GM18511 (cell line): Measurements from ENCODE around the gene GALE.
"Not testable (repeated sequence)": the region's sequence is repeated elsewhere in the genome, so short reads cannot be mapped to it uniquely, and the experiment has no call there.

ENCODE experiments used
- ATAC-seq: cut with Tn5 transposase; IDR thresholded peaks from one replicate; pipeline ENCODE4 v1.9.1; 2021; ENCODE audit warnings: mild to moderate bottlenecking, moderate library complexity; ENCODE audit not compliant: unreplicated experiment

Gene GALE

GRCh38 chr1:23810818-23811540, 10.4 kb upstream of the GALE start:
- no peak for ATAC-seq

DNA sequence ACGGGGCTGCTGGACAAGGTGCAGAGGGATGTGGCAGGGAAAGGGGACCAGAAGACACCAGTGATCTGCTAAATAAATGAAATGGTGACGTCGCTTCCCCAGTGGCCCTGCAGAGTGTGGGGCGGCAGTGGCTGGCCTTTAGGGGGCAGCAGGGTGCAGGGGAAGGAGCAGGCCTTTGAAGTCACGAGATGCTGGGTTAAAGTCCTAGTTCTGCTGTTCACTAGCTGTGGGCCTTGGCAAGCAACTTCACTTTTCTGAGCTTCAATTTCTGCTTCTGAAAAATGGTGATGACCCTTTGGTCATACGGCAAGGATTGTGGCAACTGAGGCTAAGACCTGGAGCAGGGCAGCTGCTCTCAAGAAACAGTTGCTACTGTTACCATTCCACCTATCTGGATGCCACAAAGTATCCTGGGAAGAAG, 9.2 kb upstream of the GALE start:
- ATAC-seq, result peak; percentile 72

DNA sequence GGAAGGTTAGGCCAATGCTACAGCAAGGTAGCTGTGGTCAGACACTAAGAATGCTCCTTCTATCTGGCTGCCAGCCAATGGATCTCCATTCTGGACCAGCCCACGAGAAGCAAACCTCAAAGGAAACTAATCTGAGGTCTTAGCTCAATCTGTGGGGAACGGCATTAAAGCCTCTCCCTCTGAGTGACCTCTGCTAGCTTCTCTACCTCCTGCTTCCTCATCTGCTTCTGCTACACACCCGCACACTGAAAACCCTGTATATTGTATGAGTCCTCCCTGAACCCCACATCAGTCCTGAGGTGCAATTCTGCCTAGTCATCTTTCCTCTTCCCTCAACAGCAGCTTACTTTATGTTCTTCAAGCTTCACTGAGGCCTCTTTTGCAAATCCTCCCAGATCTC, 6.9 kb upstream of the GALE start:
- ATAC-seq, result no peak

DNA sequence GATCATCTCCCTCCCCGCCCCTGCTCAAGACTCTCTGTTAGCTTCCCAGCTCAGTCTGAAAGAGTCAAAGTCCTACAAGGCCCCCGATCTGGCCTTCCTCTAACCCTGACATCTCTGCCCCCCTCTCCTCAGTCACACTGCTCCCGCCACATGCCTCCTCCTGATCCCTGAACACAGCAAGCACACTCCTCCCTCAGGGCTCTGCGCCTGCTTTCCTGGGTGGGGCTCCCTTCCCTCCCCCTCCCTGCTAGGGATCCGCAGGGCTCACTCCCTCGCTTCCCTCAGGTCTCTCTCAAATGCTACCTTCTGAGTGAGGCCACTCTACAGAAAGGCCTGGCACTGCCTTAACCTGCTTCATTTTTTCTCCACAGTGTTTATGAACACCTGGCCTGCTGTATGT, 5.7 kb upstream of the GALE start:
- no peak for ATAC-seq

GRCh38 chr1:23805025-23805424, 4.5 kb upstream of the GALE start:
- ATAC-seq, result no peak

DNA sequence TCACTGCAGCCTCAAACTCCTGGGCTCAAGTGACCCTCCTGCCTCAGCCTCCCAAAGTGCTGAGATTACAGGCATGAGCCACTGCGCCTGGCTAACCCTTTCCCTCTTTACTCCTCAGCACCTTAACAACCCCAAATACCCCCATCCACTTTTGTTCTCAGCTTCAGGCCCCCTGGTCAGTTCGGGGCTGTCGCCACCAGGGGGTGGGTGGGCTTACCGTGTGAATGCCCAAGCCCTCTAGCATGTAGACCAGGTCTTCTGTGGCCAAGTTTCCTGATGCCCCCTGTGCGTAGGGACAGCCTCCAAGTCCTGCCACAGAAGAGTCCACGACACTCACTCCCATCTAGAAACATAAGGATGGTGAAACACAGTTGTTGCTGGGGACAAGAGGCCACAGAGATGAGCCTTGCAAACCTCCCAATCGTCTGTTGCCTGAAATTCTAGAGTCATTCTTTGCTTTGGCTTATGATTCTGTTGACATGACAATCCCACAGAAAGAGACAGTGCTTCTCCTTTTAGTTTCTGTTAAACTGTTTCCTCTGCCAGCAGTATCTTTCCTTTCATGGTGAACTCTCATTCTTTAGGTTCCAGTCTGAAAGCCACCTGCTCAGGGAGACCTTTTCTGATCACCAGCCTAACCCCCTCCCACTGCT, 3.8 kb upstream of the GALE start:
- ATAC-seq, result no peak

DNA sequence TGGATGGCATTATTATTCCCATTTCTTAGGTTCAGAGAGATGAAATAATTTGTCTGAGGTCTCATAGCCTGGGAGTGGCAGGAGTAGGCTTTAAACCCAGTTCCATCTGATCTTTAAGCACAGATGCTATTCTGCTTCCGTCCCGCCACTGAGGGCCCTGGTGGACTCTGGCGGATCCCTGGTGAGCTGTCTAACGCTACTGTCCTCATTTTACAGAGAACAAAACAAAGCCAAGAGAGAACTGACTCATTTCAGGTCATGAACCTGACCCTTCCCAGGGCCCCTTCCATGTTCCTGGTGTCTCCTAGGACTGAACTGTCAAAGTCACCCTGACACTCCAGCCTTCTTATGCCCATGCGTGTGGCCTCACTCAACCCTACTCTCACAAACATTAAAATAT, 3.1 kb upstream of the GALE start:
- no peak for ATAC-seq

GRCh38 chr1:23802809-23803342, 2.3 kb upstream of the GALE start:
- ATAC-seq, result not testable (repeated sequence)

DNA sequence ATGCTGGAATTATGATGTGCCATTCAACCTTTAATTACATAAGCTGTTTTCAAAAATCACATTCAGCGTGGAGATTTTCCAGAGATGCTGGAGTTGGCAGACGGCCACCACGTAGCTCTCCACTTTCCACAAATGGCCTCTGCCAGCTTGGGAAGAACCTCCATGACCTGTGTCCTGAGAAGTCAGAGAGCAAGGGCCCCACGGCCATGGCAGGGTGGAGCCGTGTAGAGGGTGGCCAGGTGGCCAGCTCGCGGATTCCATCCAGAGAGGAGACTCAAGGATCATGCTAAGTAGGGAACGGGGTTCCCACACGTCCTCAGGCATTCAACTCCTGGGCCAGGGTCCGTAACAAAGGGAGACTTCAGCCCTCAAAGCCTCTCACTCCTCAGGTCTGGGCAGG, 1.3 kb upstream of the GALE start:
- no peak for ATAC-seq

DNA sequence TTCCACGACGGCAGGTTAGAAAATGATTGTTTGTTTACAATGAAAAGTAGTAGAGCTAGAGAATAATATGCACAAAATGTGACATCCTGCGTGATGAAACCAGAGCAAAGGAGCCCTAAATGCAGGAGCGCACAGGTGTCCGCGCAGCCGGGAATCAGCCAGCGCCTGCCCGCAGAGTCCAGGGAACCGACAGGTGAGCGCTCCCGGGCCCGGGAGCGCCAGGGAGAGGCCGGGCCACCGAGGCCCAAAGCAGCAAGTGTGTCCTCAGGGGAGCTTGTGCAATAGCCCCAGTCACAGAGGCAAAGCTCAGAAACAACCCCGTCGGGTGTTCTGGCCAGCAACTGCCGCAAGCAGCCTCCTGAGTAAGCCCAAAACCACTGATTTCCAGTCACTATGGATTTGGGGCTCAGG, 789 bp upstream of the GALE start:
- ATAC-seq, result no peak

DNA sequence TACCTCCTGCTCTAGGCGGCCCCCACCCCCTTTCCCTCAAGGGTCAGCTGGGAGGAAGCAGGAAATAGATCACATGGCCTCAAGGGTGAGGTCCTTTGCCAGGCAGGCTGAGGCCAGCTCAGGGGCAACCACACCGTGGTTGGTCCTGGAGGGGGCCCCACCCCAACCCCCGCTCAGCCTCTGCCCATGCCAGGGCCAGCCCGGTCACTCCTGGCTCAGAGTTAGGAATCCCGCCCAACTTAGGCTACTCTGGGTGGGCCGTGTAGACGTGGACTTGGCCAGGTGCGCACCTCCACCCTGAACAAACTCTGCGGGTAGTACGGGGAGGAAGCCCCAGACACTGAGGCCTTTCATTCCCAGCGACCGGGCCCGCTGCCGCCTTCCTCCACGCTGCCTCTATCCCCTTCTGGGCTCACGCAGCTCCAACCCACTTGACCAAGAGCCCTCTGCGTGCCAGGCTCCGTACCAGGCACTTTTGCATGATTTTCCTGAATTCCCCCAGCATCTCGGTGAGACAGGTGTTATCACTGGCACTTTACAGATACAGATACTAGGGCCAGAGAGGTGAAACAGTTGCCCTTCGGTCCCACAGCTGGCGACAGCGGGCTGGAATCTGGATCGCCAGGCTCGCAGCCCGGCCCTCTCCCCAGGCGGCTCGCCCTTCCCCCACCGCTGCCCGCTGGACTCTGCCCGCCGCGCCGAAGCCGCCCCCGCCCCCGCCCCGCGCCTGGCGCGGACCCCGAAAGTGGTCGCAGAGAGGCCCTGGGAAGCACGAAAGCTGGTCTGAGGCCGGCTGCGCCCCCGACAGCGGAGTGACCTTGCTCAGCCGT, 769 bp downstream of the GALE start:
- ATAC-seq, result peak; percentile 15

- no peak for ATAC-seq
These were observed 1.3 kb downstream of the GALE start for GRCh38 chr1:23799255-23799569.

- no peak for ATAC-seq
These were observed 1.9 kb downstream of the GALE start for GRCh38 chr1:23798662-23799142.

DNA sequence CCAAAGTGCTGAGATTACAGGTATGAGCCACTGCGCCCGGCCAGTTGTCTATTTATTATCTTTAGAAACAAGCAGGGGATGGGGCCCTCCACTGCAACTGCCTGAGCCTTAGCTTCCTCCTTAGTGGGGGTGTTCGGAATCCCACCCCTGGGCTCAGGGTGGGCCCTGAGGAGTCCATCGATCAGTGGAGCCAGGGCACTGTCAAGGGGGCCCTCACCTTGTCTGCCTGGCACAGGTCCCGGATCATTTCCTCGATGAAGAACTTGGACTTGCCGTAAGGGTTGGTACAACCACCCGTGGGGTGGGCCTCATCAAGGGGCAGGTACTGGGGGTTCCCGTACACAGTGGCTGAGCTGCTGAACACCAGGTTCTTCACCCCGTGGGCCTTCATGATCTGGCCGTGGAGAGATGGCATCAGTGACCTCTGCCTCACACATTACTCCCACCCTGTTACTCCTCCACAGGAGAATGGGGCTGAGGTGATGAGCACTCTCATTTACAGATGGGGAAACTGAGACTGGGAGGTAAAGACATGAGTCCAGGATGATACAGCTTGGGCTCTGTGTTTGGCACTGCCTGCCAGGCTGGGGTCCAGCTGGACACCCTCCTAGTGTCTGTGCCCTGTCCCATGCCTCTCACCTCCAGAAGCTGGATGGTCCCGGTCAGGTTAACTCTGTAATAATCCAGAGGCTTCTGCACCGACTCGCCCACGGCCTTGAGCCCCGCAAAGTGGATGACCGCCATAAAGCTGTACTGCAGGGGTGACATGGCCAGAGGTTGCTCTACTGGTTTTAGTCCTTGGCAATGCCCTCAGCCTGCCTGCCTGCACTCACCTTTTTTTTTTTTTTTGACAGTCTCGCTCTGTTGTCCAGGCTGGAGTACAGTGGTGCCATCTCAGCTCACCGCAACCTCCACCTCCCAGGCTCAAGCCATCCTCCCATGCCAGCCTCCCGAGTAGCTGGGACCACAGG, 2.8 kb downstream of the GALE start:
- ATAC-seq, result no peak

DNA sequence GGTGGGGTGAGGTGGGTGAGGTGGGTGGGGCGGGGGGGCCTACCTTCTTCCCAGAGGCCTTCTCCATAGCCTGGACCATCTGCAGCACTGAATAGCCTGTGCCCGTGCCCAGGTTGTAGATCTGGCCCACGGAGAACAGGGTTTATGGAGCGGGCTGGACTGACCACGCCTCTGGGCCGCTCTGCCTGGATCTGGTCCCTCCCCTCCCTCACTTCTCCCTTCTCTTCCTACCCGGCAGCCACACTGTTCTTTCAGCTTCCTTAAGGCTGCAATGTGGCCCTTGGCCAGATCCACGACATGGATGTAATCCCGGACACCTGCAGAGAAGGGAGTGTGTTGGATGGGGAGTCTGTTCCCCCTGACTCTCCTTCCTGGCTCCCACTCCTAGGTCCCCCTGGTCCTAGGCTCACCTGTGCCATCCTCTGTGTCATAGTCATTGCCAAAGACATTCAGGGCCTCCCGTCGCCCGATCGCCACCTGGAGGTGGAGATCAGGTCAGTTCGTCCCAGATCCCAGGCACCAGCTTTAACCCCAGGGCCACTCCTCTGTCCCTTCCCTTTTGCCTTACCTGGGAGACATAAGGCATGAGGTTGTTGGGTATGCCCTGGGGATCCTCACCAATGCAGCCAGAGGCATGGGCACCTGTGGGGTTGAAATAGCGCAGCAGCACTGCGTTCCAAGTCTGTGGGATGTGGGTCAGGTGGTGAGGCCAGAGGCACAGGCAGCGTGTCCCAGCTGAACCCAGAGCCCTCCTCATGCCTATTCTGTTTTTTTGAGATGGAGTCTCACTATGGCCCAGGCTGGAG, 3.9 kb downstream of the GALE start:
- ATAC-seq, result no peak

GRCh38 chr1:23795676-23796465, 4.7 kb downstream of the GALE start:
- no peak for ATAC-seq

DNA sequence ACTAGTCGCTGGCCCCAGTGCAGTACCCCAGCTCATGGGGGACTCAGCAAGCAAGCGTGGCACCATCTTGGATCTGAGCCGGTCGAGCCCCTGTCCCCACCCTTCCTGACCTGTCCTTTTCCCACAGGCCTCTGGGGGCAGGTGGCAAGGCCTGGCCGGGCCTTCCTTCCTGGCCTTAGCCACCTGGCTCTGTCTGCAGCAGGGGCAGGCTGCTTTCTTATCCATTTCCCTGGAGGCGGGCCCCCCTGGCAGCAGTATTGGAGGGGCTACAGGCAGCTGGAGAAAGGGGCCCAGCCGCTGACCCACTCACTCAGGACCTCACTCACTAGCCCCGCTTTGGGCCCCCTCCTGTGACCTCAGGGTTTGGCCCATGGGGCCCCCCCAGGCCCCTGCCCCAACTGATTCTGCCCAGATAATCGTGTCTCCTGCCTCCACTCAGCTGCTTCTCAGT, 5.8 kb downstream of the GALE start:
- not testable (repeated sequence) for ATAC-seq

DNA sequence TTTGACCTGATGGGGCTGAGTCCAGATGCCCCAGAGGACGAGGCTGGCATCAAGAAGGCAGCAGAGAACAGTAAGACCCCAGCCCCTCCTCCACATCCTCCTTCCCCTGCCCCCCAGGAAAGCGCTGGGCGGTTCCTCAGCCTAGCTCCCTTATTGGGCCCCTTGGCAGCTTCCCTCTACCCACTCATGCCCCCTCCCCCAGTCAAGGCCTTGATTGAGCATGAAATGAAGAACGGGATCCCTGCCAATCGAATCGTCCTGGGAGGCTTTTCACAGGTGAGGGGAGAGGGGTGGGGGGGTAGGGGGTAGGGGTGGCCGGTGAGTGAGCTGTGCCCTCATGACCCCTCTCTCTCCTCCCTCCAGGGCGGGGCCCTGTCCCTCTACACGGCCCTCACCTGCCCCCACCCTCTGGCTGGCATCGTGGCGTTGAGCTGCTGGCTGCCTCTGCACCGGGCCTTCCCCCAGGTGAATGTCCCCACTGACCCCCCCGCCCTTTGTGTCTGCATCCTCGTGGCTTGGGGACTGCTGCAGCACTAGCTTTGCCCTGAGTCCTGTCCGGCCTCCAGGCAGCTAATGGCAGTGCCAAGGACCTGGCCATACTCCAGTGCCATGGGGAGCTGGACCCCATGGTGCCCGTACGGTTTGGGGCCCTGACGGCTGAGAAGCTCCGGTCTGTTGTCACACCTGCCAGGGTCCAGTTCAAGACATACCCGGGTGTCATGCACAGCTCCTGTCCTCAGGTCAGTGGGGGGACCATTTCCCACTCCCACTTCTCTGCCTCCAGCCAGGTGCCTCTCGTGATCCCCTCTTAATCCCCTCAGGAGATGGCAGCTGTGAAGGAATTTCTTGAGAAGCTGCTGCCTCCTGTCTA, 6.5 kb downstream of the GALE start:
- ATAC-seq, result no peak
